Prostate gland (tissue), 2 donors: Measurements from ENCODE around the gene GPR183.

Experiments
- POLR2A ChIP-seq: fragments of 450-650 bp; IDR thresholded peaks from one replicate; pipeline ENCODE4 v1.6.1; 2016; ENCODE audit warnings: antibody characterized with exemption, mild to moderate bottlenecking
- TF ChIP-seq, protein P1 (sequence below), 4 experiments: fragments of 200-600 bp in 2 of 4; fragments of 450-650 bp in 2 of 4; sonication (generic) in 2 of 4; IDR thresholded peaks; 1 replicate in 3 of 4; 2 replicates in 1 of 4; pipeline ENCODE4 v1.5.1; 2016 to 2019; ENCODE audit warnings: antibody characterized with exemption in 4 of 4, mild to moderate bottlenecking in 2 of 4, moderate library complexity in 2 of 4

DNA sequence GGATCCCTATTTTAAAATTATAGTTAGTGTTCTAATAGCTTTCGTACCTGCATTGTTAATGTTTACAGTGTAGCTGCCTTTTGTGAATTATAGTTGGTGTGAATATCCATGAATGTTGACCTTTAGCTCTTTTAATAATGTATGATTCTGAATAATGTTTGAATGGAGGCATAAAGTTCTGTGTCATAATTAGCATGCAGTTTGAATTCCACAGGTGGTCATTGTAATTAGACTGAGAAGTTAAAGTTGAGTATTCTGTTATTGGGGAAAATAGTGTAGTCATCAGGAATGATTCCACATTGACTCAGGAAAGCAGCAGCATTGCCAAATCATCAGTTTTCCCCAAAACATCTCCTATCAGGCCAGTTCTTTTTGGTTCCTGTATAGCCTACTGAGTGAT, 61.1 kb downstream of the GPR183 start:
- TF ChIP-seq, protein P1, sequence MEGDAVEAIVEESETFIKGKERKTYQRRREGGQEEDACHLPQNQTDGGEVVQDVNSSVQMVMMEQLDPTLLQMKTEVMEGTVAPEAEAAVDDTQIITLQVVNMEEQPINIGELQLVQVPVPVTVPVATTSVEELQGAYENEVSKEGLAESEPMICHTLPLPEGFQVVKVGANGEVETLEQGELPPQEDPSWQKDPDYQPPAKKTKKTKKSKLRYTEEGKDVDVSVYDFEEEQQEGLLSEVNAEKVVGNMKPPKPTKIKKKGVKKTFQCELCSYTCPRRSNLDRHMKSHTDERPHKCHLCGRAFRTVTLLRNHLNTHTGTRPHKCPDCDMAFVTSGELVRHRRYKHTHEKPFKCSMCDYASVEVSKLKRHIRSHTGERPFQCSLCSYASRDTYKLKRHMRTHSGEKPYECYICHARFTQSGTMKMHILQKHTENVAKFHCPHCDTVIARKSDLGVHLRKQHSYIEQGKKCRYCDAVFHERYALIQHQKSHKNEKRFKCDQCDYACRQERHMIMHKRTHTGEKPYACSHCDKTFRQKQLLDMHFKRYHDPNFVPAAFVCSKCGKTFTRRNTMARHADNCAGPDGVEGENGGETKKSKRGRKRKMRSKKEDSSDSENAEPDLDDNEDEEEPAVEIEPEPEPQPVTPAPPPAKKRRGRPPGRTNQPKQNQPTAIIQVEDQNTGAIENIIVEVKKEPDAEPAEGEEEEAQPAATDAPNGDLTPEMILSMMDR (IDR thresholded peaks at IDR 0.05): no peak
- no peak for TF ChIP-seq POLR2A
